Calu3 (cell line): ENCODE measurements around the gene NRTN. TPM values are rescaled to one million over a fixed set of nuclear protein-coding genes. Genes with fewer than 3 reads are reported as not detected.
A peak's percentile ranks its signal among the peaks of the same experiment; 100 is the strongest.
"Not testable (repeated sequence)": the region's sequence is repeated elsewhere in the genome, so short reads cannot be mapped to it uniquely, and the experiment has no call there.

Experiments used
- BruUV-seq: library from RNA; stranded (reverse); fragments of 400-500 nt; replicated peaks from 2 replicates; lab custom pipeline; 2021; lab: Mats Ljungman, UMichigan
- CTCF ChIA-PET: fragments of 300-600 bp; sonication (Branson Sonifier 250); formaldehyde crosslinking; loops from one replicate; lab custom pipeline; 2022; ENCODE audit warnings: antibody characterized with exemption; lab: Charles Lee
- DNase-seq: peaks from one replicate; pipeline ENCODE4 v3.0.0; 2022
- H3K27ac Mint-ChIP-seq: one replicate; pipeline ENCODE4 v1.8.0; 2022; ENCODE audit warnings: mixed read lengths; ENCODE audit not compliant: unreplicated experiment
- H3K27me3 Mint-ChIP-seq: one replicate; pipeline ENCODE4 v1.8.0; 2022; ENCODE audit warnings: mixed read lengths; ENCODE audit not compliant: unreplicated experiment
- H3K36me3 Mint-ChIP-seq: one replicate; pipeline ENCODE4 v1.8.0; 2022; ENCODE audit warnings: mild to moderate bottlenecking, moderate library complexity, mixed read lengths; ENCODE audit not compliant: insufficient read depth, unreplicated experiment
- H3K4me1 Mint-ChIP-seq: one replicate; pipeline ENCODE4 v1.8.0; 2022; ENCODE audit warnings: mild to moderate bottlenecking, low read depth, mixed read lengths; ENCODE audit not compliant: unreplicated experiment
- H3K4me3 Mint-ChIP-seq: one replicate; pipeline ENCODE4 v1.8.0; 2022; ENCODE audit warnings: mild to moderate bottlenecking, low read depth, moderate library complexity, mixed read lengths; ENCODE audit not compliant: unreplicated experiment
- H3K9me3 Mint-ChIP-seq: one replicate; pipeline ENCODE4 v1.8.0; 2022; ENCODE audit warnings: low read depth, mixed read lengths; ENCODE audit not compliant: unreplicated experiment
- intact Hi-C: fragments of 100-400 bp; cut with micrococcal nuclease; formaldehyde crosslinking; loops from one replicate; pipeline ENCODE4 v1.10.0; 2022; ENCODE audit not compliant: unreplicated experiment
- total RNA-seq: library from RNA; stranded (reverse); gene quantifications from 2 replicates; pipeline ENCODE4 v1.2.3, GENCODE V29; 2022
- TF ChIP-seq, protein P1 (sequence below): fragments of 200-600 bp; IDR thresholded peaks from one replicate; pipeline ENCODE4 v1.8.0; 2022; ENCODE audit warnings: antibody characterized with exemption; ENCODE audit not compliant: unreplicated experiment

Gene NRTN
- total RNA-seq, 1 experiment from 2014 or later = 5.4 TPM

DNA sequence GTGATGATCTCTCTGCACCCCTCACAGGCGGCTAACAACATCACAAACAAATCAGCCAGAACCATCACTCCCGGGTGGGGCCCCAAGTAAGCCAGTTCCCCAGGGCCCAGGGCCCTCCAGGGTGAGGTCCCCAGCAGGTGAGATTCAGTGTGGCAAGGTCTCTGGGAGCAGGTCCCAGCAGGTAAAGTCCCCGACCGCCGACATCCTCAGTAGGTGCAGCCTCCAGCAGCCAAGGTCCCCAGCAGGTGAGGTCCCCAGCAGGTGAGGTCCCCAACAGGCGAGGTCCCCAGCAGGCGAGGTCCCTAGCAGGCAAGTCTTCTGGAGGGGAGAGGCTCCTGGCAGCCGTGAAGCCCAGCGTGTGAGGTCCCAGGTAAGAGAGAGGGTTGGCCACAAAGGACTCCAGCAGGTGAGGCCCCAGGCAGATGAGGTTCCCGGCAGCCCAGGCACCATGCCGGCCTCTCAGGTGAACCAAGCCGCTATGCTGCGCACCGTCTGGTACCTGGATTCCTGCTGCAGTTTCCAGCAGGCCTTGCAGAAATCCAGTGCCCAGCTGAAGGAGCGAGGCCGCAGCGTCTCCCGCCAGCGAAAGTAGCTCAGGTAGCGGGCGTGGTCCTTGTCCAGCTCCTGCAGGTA is 38.5 kb downstream of the NRTN start:
- no peak overlapping the region for H3K27ac Mint-ChIP-seq
- CTCF ChIA-PET = interaction anchor here (0.6 kb wide), 1 partner anchor 60 kb away, joined by 3 read pairs; no protein-coding TSS in a partner anchor
- intact Hi-C loops = no loop called here
- no peaks in the 10 kb centered on the region for H3K27me3 Mint-ChIP-seq
- no peak overlapping the region for H3K4me3 Mint-ChIP-seq
- peaks cover 2% of the 10 kb centered on the region for H3K4me1 Mint-ChIP-seq
- TF ChIP-seq, protein P1, sequence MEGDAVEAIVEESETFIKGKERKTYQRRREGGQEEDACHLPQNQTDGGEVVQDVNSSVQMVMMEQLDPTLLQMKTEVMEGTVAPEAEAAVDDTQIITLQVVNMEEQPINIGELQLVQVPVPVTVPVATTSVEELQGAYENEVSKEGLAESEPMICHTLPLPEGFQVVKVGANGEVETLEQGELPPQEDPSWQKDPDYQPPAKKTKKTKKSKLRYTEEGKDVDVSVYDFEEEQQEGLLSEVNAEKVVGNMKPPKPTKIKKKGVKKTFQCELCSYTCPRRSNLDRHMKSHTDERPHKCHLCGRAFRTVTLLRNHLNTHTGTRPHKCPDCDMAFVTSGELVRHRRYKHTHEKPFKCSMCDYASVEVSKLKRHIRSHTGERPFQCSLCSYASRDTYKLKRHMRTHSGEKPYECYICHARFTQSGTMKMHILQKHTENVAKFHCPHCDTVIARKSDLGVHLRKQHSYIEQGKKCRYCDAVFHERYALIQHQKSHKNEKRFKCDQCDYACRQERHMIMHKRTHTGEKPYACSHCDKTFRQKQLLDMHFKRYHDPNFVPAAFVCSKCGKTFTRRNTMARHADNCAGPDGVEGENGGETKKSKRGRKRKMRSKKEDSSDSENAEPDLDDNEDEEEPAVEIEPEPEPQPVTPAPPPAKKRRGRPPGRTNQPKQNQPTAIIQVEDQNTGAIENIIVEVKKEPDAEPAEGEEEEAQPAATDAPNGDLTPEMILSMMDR = no peak
- H3K9me3 Mint-ChIP-seq = no peaks in the 10 kb centered on the region
- no peak for DNase-seq
- no TSS peak for BruUV-seq
- no peaks in the 10 kb centered on the region for H3K36me3 Mint-ChIP-seq

DNA sequence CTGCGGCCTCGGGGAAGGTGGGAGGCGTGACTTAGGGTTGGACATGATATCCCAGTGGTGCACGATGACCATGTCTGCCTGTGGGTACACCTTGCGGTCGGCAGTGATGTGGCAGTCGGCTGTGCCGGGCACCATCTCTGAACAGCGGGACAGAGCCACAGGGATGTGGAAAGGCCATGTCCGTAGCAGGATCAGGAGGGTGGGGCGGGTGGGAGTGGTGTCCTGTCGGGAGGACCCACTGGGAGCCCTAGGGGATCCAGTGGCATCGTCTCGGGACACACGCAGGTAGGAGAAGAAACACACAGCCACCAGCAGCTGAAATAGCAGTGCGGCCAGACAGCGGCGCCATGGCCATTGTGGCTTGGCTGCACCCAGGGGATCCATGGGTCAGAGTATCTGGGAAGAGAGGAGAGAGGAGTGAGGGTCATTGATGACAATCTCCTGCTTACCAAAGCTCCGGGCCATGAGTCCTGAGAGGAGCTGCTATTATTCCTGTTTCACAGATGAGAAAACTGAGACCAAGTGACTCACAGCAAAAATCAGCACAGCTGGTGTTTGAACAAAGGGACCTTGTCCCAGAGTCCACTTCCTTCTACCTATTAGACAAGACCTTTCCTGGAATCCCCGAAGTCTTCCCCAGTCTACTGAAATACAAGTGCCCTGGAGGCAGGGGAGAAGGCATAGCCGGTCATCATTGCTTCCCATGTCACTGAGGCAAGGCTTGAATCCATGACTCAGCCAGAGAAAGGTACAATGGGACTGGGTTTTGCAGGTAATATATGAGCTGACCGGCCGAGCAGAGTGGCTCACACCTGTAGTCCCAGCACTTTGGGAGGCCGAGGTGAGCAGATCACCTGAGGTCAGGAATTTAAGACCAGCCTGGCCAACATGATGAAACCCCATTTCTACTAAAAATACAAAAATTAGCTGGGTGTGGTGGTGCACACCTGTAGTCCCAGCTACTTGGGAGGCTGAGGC is 39.9 kb downstream of the NRTN start:
- intact Hi-C loops = no loop called here
- H3K4me1 Mint-ChIP-seq = no peaks in the 10 kb centered on the region

DNA sequence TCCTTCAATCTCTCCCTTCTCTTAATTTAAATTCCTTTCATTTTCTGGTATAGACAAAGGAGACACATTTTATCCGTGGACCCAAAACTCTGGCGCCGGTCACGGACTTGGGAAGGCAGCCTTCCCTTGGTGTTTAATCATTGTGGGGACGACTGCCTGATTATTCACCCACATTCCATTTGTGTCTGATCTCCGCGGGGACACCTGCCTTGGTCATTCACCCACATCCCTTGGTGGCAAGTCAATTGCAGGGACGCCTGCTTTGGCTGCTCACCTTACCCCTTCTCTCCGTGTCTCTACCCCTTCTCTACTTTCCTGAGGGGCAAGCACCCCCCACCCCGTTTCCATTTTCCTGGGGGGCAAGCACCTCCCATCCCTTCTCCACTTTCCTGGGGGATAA is 43.0 kb downstream of the NRTN start:
- intact Hi-C loops, H3K4me3 Mint-ChIP-seq, CTCF ChIA-PET, H3K9me3 Mint-ChIP-seq, BruUV-seq, H3K27me3 Mint-ChIP-seq, DNase-seq, H3K27ac Mint-ChIP-seq: not testable (repeated sequence)
- Mint-ChIP-seq H3K36me3 (peaks cover 11% of the 10 kb centered on the region), H3K4me1 (peaks cover 18% of the 10 kb centered on the region)

More for the DNA sequence above, 39.9 kb downstream of the NRTN start:
- CTCF ChIA-PET = no interaction called here
- no peak overlapping the region for H3K27ac Mint-ChIP-seq
- no peak overlapping the region for H3K4me3 Mint-ChIP-seq
- H3K36me3 Mint-ChIP-seq = no peaks in the 10 kb centered on the region
- TF ChIP-seq, protein P1 = no peak
- H3K27me3 Mint-ChIP-seq = no peaks in the 10 kb centered on the region
- no peak for DNase-seq
- no peaks in the 10 kb centered on the region for H3K9me3 Mint-ChIP-seq
- BruUV-seq = no TSS peak

DNA sequence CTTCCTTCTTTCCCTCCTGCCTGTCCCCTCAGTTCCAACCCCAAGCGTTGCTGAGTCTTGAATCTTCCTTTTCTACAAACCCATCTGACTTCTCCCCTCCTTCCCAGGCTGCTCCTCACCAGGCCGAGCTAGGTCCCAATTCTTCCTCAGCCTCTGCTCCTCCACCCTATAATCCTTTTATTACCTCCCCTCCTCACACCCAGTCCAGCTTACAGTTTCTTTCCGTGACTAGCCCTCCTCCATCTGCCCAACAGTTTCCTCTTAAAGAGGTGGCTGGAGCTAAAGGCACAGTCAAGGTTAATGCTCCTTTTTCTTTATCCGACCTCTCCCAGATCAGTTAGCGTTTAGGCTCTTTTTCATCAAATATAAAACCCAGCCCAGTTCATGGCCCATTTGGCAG is 43.8 kb downstream of the NRTN start:
- peaks cover 11% of the 10 kb centered on the region for H3K36me3 Mint-ChIP-seq
- CTCF ChIA-PET = not testable (repeated sequence)

DNA sequence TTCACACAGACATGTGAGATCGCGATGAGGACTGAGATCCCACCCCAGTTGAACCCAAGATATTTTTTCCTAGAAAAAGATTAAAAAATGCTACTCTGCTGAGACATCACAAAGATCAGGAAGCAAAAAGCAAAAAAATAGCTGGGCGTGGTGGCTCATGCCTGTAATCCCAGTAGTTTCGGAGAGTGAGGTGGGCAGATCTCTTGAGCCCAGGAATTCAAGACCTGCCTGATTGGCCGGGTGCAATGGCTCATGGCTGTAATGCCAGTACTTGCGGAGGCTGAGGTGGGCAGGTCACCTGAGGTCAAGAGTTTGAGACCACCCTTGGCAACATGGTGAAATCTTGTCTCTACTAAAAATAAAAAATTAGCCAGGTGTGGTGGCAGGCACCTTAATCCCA is 45.3 kb downstream of the NRTN start:
- H3K36me3 Mint-ChIP-seq = peaks cover 11% of the 10 kb centered on the region
- no peak overlapping the region for H3K27ac Mint-ChIP-seq
- peaks cover 12% of the 10 kb centered on the region for H3K27me3 Mint-ChIP-seq
- DNase-seq = no peak
- TF ChIP-seq, protein P1 = no peak
- peaks cover 18% of the 10 kb centered on the region for H3K4me1 Mint-ChIP-seq
- intact Hi-C loops = no loop called here
- BruUV-seq = TSS peak; percentile 75
- no peak overlapping the region for H3K4me3 Mint-ChIP-seq
- CTCF ChIA-PET = interaction anchor here (0.6 to 1.2 kb wide), 2 partner anchors 47 to 113 kb away, joined by 4 read pairs; no protein-coding TSS in a partner anchor
- no peaks in the 10 kb centered on the region for H3K9me3 Mint-ChIP-seq

More for the DNA sequence above, 43.8 kb downstream of the NRTN start:
- BruUV-seq, H3K9me3 Mint-ChIP-seq, H3K4me3 Mint-ChIP-seq, intact Hi-C loops, H3K27ac Mint-ChIP-seq, DNase-seq: not testable (repeated sequence)
- Mint-ChIP-seq H3K4me1 (peaks cover 18% of the 10 kb centered on the region), H3K27me3 (peaks cover 12% of the 10 kb centered on the region)
